NCI-H1436 treated with DMSO at 0.1 percent for 48 hours (cell line): Measurements from ENCODE around the gene DAZ3.
"Not testable (repeated sequence)": the region's sequence is repeated elsewhere in the genome, so short reads cannot be mapped to it uniquely, and the experiment has no call there.

ENCODE experiments used
- DNase-seq: peaks from one replicate; lab custom pipeline; 2025; lab: John Stamatoyannopoulos, UW

Gene DAZ3, protein sequence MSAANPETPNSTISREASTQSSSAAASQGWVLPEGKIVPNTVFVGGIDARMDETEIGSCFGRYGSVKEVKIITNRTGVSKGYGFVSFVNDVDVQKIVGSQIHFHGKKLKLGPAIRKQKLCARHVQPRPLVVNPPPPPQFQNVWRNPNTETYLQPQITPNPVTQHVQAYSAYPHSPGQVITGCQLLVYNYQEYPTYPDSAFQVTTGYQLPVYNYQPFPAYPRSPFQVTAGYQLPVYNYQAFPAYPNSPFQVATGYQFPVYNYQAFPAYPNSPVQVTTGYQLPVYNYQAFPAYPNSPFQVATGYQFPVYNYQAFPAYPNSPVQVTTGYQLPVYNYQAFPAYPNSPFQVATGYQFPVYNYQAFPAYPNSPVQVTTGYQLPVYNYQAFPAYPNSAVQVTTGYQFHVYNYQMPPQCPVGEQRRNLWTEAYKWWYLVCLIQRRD

DNA sequence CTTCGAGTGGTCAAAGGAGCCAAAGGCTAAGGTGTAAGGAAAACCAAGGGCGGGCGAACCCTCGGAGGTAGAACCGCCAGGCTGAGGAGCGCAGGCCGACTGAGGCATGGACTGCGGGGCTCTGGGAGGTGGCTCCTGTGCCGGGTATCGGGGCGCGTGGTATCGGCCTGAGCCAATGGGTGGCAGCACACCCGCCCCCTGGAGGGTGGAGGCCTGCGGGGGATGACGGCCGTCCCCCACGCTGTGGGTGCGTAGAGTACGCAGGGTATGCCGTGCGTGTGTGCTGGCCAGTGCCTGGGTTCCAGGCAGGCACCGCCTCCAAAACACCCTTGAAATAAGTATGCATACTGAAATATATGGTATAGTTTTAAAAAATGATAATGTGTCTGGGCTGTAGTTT, at the start of gene DAZ3:
Gene DAZ3 (minus strand): TSS at position 101 of the 400 bp plus-strand sequence. CDS start 208 bp downstream, outside the sequence.
- not testable (repeated sequence) for DNase-seq

DNA sequence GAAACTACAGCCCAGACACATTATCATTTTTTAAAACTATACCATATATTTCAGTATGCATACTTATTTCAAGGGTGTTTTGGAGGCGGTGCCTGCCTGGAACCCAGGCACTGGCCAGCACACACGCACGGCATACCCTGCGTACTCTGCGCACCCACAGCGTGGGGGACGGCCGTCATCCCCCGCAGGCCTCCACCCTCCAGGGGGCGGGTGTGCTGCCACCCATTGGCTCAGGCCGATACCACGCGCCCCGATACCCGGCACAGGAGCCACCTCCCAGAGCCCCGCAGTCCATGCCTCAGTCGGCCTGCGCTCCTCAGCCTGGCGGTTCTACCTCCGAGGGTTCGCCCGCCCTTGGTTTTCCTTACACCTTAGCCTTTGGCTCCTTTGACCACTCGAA, 20.4 kb upstream of the DAZ3 start, which contains the start of gene DAZ4:
Gene DAZ4 (plus strand): TSS at position 301 of the 400 bp plus-strand sequence. CDS start 208 bp downstream, outside the sequence.
- DNase-seq = not testable (repeated sequence)

DNA sequence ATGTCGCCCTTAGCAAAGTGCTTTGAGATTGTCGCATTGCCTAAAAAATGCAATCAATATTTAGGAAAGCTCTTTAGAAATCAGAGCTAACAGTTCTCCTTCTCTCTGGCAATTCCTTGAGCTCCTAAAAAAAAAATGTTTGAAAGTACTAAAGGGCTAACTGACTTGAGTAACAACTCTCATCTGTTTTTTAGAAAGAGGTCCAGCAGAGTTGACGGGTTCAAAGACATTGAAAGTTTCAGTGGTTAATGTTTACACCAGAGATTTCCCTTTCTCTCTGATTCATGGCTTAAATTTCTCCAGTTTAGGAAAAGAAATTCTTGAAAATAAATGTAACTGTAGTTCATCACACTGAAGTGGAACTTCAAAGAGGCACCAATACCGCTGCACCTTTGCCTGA, 11.9 kb upstream of the DAZ3 start:
- DNase-seq = not testable (repeated sequence)

DNA sequence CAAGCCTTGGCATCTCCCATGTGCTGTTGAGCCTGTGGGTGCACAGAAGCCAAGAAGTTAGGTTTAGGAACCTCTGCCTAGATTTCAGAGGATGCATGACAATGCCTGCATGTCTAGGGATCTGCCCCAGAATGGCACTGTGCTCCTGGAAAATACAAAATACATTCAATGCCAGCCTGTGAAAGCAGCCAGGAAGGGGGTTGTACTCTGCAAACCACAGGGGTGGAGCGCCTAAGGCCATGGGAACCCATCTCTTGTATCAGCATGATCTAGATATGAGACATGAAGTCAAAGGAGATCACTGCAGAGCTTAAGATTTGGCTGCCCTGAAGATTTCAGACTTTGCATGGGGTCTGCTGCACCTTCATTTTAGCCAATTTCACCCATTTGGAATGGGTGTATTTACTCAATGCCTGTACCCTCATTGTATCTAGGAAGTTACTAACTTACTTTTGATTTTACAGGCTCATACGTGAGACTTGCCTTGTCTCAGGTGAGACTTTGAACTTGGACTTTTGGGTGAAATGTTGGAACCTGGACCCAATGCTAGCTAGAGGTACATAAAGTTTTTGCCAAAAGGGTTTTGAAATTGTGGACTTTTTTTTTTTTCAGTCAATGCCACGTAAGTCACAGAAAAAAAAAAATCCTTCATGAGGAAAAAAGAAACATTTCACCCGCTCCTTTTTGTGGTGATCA, 11.1 kb upstream of the DAZ3 start:
- not testable (repeated sequence) for DNase-seq

DNA sequence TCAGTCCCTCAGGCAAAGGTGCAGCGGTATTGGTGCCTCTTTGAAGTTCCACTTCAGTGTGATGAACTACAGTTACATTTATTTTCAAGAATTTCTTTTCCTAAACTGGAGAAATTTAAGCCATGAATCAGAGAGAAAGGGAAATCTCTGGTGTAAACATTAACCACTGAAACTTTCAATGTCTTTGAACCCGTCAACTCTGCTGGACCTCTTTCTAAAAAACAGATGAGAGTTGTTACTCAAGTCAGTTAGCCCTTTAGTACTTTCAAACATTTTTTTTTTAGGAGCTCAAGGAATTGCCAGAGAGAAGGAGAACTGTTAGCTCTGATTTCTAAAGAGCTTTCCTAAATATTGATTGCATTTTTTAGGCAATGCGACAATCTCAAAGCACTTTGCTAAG, 8.6 kb upstream of the DAZ3 start:
- not testable (repeated sequence) for DNase-seq
